Neural crest cell (in vitro differentiated cells): ENCODE results near the gene SHCBP1. TPM values are rescaled to one million over a fixed set of nuclear protein-coding genes. Genes with fewer than 3 reads are reported as not detected.

ENCODE experiments used
- DNase-seq: peaks from one replicate; pipeline ENCODE4 v3.0.0; 2021; ENCODE audit warnings: low read depth, mixed read lengths, low spot score
- H3K27ac Mint-ChIP-seq: one replicate; pipeline ENCODE4 v1.8.0; 2021; ENCODE audit warnings: mild to moderate bottlenecking, mixed read lengths; ENCODE audit not compliant: unreplicated experiment
- H3K27me3 Mint-ChIP-seq: 2 replicates; pipeline ENCODE4 v1.8.0; 2021; ENCODE audit warnings: low read depth, mild to moderate bottlenecking, mixed read lengths
- H3K36me3 Mint-ChIP-seq: 2 replicates; pipeline ENCODE4 v1.8.0; 2021; ENCODE audit warnings: low read depth, mild to moderate bottlenecking, mixed read lengths
- H3K4me1 Mint-ChIP-seq: 2 replicates; pipeline ENCODE4 v1.8.0; 2021; ENCODE audit warnings: mixed read lengths
- H3K4me3 Mint-ChIP-seq: one replicate; pipeline ENCODE4 v1.8.0; 2021; ENCODE audit warnings: mild to moderate bottlenecking, mixed read lengths
- H3K9me3 Mint-ChIP-seq: 2 replicates; pipeline ENCODE4 v1.8.0; 2021; ENCODE audit warnings: mixed read lengths
- total RNA-seq: library from RNA; stranded (reverse); gene quantifications from 2 replicates; pipeline ENCODE4 v1.2.1, GENCODE V29; 2021
- TF ChIP-seq, protein P1 (sequence below): fragments of 200-600 bp; sonication (generic); conservative IDR thresholded peaks from 2 replicates; pipeline ENCODE4 v1.5.0; 2021; ENCODE audit warnings: antibody characterized with exemption, mild to moderate bottlenecking

Gene SHCBP1
- total RNA-seq, 1 donor from 2014 or later: 18.7 TPM

DNA sequence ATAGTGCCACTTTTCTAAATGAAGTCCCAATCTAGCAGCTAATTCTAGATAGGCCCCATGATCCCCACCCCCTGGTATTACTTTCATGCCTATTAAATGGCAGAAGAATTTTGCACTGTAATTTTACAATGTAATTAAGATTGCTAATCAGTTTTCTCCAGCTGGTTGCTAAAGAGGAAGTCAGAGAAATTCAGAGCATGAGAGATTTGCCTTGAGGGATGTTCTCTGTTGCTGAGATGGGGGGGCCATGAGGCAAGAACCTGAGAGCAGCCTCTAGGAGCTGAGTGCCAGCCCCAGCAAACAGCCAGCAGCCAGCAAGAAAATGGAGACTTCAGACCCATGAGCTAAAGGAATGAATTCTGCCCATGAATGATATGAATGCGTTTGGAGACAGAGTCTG, 38.9 kb downstream of the SHCBP1 start:
- H3K4me3 Mint-ChIP-seq: no peak overlapping the region
- H3K9me3 Mint-ChIP-seq: peaks cover 9% of the 10 kb centered on the region
- no peaks in the 10 kb centered on the region for H3K4me1 Mint-ChIP-seq
- TF ChIP-seq, protein P1, sequence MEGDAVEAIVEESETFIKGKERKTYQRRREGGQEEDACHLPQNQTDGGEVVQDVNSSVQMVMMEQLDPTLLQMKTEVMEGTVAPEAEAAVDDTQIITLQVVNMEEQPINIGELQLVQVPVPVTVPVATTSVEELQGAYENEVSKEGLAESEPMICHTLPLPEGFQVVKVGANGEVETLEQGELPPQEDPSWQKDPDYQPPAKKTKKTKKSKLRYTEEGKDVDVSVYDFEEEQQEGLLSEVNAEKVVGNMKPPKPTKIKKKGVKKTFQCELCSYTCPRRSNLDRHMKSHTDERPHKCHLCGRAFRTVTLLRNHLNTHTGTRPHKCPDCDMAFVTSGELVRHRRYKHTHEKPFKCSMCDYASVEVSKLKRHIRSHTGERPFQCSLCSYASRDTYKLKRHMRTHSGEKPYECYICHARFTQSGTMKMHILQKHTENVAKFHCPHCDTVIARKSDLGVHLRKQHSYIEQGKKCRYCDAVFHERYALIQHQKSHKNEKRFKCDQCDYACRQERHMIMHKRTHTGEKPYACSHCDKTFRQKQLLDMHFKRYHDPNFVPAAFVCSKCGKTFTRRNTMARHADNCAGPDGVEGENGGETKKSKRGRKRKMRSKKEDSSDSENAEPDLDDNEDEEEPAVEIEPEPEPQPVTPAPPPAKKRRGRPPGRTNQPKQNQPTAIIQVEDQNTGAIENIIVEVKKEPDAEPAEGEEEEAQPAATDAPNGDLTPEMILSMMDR: no peak
- DNase-seq: no peak
- no peaks in the 10 kb centered on the region for H3K27me3 Mint-ChIP-seq
- no peak overlapping the region for H3K27ac Mint-ChIP-seq
- H3K36me3 Mint-ChIP-seq: peaks cover 38% of the 10 kb centered on the region

DNA sequence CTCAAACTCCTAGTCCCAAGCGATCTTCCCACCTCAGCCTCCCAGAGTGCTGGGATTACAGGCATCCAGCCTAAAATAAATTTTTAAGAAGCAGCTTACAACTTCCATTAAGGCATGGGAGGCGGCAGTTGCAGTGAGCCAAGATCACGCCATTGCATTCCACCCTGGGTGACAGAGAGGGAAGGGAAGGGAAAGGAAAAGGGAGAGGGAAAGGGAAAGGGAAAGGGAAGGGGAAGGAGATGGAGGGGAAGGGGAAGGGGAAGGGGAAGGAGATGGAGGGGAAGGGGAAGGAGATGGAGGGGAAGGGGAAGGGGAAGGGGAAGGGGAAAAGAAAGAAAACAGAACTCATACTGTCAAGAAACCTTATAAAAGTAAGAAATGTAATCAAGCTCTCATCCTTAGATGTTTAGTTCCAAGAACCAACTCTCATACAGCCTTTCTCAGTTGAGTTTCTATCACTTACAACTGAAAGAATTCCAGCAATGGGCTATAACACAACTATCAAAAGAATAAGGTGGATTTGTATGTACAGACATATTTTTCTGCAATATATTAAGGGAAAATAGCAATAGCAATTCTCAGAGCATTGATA, 43.1 kb downstream of the SHCBP1 start:
- TF ChIP-seq, protein P1: no peak
- Mint-ChIP-seq H3K27ac (no peak overlapping the region), H3K4me3 (no peak overlapping the region), H3K4me1 (no peaks in the 10 kb centered on the region), H3K27me3 (no peaks in the 10 kb centered on the region), H3K9me3 (no peaks in the 10 kb centered on the region), H3K36me3 (peaks cover 8% of the 10 kb centered on the region)
- DNase-seq: no peak

DNA sequence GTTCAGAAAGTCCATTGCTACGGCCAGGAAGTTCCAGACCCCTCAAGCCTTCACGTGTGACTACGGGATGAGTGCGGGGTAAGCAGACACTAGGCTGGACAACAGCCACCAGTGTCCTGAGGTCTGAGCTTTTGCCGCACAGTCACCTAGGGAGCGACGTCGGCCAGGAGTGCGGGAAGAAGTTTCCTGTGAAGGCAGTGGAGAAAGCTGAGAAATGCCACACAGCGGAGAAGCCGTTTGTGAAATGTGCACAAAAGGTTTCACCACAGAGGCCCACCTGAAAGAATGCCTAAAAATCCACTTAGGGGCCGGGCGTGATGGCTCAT, 47.4 kb downstream of the SHCBP1 start:
- H3K27ac Mint-ChIP-seq: no peak overlapping the region
- peaks cover 1% of the 10 kb centered on the region for H3K36me3 Mint-ChIP-seq
- TF ChIP-seq, protein P1: no peak
- H3K4me3 Mint-ChIP-seq: no peak overlapping the region
- H3K4me1 Mint-ChIP-seq: no peaks in the 10 kb centered on the region
- H3K27me3 Mint-ChIP-seq: no peaks in the 10 kb centered on the region
- H3K9me3 Mint-ChIP-seq: no peaks in the 10 kb centered on the region
- DNase-seq: no peak

DNA sequence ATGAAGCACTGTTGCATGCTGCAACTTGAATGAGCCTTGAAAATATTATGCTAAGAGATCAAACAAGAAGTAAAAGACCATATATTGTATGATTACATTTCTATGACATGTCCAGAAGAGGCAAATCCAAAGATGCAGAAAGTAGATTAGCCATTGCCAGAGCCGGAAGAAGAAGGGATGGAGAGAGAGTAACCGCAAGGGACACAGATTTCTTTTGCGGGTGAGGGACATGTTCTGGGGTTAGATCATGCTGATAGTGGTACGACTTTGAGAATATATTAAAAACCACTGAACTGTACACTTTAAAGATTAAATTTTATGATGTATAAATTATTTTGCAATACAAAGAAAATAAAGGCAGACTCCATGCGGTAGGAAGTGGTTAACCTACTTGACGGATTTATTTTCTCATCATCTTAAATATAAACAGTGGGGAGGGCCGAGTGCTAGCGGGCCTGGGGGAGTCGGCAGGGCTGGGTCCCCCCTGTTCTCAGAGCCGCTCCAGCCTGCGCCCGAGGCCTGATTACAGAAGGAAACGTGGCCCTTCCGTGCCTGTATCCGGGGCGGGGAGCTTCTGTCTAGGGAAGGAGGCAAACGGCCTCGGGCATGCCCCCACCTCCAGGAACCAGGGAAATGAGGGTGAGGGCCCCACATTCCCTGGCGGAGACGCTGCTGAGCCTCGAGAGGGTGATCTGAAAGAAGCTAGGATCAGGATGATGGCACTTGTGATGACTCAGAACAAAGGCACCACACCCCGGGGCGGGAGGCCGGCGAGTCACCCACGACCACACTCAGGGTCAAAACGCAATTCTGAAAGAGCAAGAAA, 48.0 kb downstream of the SHCBP1 start:
- H3K27ac Mint-ChIP-seq: no peak overlapping the region
- no peaks in the 10 kb centered on the region for H3K9me3 Mint-ChIP-seq
- H3K4me1 Mint-ChIP-seq: no peaks in the 10 kb centered on the region
- DNase-seq: no peak
- no peak overlapping the region for H3K4me3 Mint-ChIP-seq
- no peaks in the 10 kb centered on the region for H3K27me3 Mint-ChIP-seq
- H3K36me3 Mint-ChIP-seq: no peaks in the 10 kb centered on the region
- TF ChIP-seq, protein P1: no peak

DNA sequence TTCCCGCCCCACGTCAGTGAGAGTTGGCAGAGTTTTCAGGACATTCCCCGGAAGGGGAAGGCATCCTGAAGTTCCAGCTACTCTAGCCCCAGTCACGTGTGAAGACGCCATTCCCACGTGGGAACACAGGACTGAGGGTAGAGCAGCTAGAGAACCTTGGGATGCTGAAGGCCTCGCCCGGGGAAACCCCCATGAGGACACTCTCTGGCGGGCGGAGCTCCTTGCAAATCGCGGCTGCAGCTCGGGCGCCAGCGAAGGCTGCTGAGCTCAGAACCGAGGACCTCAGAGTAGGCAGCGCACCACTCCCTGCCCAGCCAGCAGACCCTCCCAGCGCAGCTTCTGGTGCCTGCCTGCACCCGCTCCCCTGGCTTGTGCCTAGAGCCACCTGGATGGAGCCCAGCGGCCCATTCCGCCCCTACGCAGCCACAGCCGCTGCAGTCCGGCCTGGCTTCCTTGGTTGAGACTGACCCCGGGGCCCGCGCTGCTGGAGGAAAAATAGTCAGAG, 51.9 kb downstream of the SHCBP1 start:
- Mint-ChIP-seq H3K4me1 (no peaks in the 10 kb centered on the region), H3K27me3 (peaks cover 8% of the 10 kb centered on the region), H3K4me3 (no peak overlapping the region), H3K36me3 (no peaks in the 10 kb centered on the region), H3K27ac (no peak overlapping the region), H3K9me3 (no peaks in the 10 kb centered on the region)
- TF ChIP-seq, protein P1: no peak
- DNase-seq: no peak
